ENCODE data around the gene RBMS1. TPM values are rescaled to one million over a fixed set of nuclear protein-coding genes. Genes with fewer than 3 reads are reported as not detected.
A peak's percentile ranks its signal among the peaks of the same experiment; 100 is the strongest.

Gene RBMS1
- total RNA-seq, 4 donors from 2014 or later: 86.0 to 110 (median 91.5) TPM

- WGBS, 2 donors (ENCODE audit: low coverage in 1 of 2): 30 to 36% methylated on average over 1 to 2 of the region's 4 CpGs
- Histone ChIP-seq H3K4me1 (peaks cover 2 to 27% (median 11%) of the 10 kb centered on the region in 3 donors), H3K27ac (peak overlapping the region; percentile 85 to 97 (median 93)), H3K9me3 (no peaks in the 10 kb centered on the region), H3K4me3 (peak overlapping the region; percentile 42 to 57), H3K27me3 (no peaks in the 10 kb centered on the region), H3K36me3 (peaks cover 0 to 29% of the 10 kb centered on the region in 2 donors)
- TF ChIP-seq POLR2A (IDR thresholded peaks at IDR 0.05): no peak
- TF ChIP-seq EP300 (IDR thresholded peaks at IDR 0.05): no peak
- TF ChIP-seq, protein P1, sequence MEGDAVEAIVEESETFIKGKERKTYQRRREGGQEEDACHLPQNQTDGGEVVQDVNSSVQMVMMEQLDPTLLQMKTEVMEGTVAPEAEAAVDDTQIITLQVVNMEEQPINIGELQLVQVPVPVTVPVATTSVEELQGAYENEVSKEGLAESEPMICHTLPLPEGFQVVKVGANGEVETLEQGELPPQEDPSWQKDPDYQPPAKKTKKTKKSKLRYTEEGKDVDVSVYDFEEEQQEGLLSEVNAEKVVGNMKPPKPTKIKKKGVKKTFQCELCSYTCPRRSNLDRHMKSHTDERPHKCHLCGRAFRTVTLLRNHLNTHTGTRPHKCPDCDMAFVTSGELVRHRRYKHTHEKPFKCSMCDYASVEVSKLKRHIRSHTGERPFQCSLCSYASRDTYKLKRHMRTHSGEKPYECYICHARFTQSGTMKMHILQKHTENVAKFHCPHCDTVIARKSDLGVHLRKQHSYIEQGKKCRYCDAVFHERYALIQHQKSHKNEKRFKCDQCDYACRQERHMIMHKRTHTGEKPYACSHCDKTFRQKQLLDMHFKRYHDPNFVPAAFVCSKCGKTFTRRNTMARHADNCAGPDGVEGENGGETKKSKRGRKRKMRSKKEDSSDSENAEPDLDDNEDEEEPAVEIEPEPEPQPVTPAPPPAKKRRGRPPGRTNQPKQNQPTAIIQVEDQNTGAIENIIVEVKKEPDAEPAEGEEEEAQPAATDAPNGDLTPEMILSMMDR (IDR thresholded peaks at IDR 0.05): no peak
- TF ChIP-seq POLR2AphosphoS5 (IDR thresholded peaks at IDR 0.05): no peak
- no peak for ATAC-seq
Measured at GRCh38 chr2:160269365-160269764, 224.2 kb downstream of the RBMS1 start.

DNA sequence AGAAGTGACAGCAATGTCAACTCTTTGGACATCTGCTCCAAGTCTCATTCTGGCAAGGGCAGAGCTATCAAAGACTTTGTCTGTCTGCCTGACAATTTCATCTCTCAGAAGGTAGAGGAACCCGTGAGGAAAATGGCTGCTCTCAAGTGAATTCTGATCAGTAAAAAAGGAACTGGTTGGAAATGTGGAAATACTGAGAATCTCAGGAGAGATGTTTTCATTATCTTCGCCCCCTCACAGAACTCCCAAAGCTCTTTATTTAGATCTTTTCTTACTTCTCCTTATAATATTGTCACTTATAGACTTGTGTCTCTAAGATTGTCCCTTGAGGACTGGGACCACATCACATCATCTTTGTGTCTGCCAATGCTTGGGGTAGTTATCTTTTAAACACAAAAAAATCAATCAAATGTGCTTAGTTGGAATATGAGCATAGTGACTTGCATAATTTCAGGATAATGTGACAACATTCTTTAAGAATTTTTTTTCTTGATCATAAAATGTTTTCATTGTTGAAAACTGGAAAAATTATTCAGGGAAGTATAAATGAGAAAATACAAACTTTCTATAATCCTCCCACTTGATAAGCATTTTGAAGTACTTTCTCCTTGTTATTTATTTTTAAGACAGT, 225.3 kb downstream of the RBMS1 start:
- no peaks in the 10 kb centered on the region for H3K27me3 ChIP-seq
- H3K4me3 ChIP-seq: no peak overlapping the region
- peak overlapping the region in 3 of 4 donors; percentile 93 to 97 (median 93) for H3K27ac ChIP-seq
- 55 to 62% methylated on average over 2 of the region's 2 CpGs for WGBS, 2 donors (ENCODE audit: low coverage in 1 of 2)
- H3K36me3 ChIP-seq: peaks cover 0 to 18% of the 10 kb centered on the region in 2 donors
- TF ChIP-seq POLR2AphosphoS5 (IDR thresholded peaks at IDR 0.05) (no peak), EP300 (IDR thresholded peaks at IDR 0.05) (no peak), POLR2A (IDR thresholded peaks at IDR 0.05) (no peak)
- TF ChIP-seq, protein P1 (IDR thresholded peaks at IDR 0.05): no peak
- ATAC-seq: no peak
- no peaks in the 10 kb centered on the region for H3K9me3 ChIP-seq
- H3K4me1 ChIP-seq: peaks cover 2 to 27% (median 11%) of the 10 kb centered on the region in 3 donors

DNA sequence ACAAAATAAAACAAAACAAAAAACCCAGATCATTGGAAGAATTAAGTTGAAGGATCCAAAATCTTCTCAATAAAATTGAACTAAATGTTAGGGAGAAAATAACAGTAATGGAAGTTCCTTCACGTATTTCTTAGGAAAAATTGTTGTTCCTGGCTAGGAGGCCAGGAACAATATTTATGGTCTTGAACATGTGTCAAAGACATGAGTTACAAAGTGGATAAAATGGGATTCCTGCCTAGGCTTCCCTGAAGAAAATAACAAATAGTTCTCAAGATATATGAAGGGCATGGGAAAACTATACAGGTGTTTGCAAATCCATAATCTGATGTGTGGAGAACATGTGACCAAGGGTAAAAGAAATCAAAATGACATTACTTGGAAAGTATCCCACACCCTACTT, 225.9 kb downstream of the RBMS1 start:
- no peak for ATAC-seq
- H3K36me3 ChIP-seq: peaks cover 0 to 13% of the 10 kb centered on the region in 2 donors
- no peak overlapping the region for H3K4me3 ChIP-seq
- no peaks in the 10 kb centered on the region for H3K27me3 ChIP-seq
- H3K9me3 ChIP-seq: no peaks in the 10 kb centered on the region
- H3K27ac ChIP-seq: peak overlapping the region in 1 of 4 donors; percentile 7
- no peak for TF ChIP-seq POLR2AphosphoS5 (IDR thresholded peaks at IDR 0.05)
- TF ChIP-seq, protein P1 (IDR thresholded peaks at IDR 0.05): no peak
- TF ChIP-seq EP300 (IDR thresholded peaks at IDR 0.05): no peak
- TF ChIP-seq POLR2A (IDR thresholded peaks at IDR 0.05): no peak
- 31 to 43% methylated on average over 1 of the region's 1 CpG for WGBS, 2 donors (ENCODE audit: low coverage in 1 of 2)
- peaks cover 2 to 27% (median 11%) of the 10 kb centered on the region in 3 donors for H3K4me1 ChIP-seq

- Histone ChIP-seq H3K4me1 (peaks cover 2 to 27% (median 11%) of the 10 kb centered on the region in 3 donors), H3K9me3 (no peaks in the 10 kb centered on the region), H3K36me3 (peaks cover 0 to 7% of the 10 kb centered on the region in 2 donors), H3K4me3 (no peak overlapping the region), H3K27me3 (no peaks in the 10 kb centered on the region), H3K27ac (no peak overlapping the region)
- WGBS, 2 donors (ENCODE audit: low coverage in 1 of 2): 87 to 100% methylated on average over 4 of the region's 4 CpGs
- ATAC-seq: no peak
- TF ChIP-seq POLR2A (IDR thresholded peaks at IDR 0.05) (no peak), POLR2AphosphoS5 (IDR thresholded peaks at IDR 0.05) (no peak), EP300 (IDR thresholded peaks at IDR 0.05) (no peak)
- TF ChIP-seq, protein P1 (IDR thresholded peaks at IDR 0.05): no peak
Measured at GRCh38 chr2:160267022-160267421, 226.6 kb downstream of the RBMS1 start.

- no peaks in the 10 kb centered on the region for H3K36me3 ChIP-seq
- ATAC-seq: no peak
- no peak overlapping the region for H3K4me3 ChIP-seq
- no peaks in the 10 kb centered on the region for H3K9me3 ChIP-seq
- no peak overlapping the region for H3K27ac ChIP-seq
- peaks cover 2 to 20% (median 9%) of the 10 kb centered on the region in 3 donors for H3K4me1 ChIP-seq
- TF ChIP-seq EP300 (IDR thresholded peaks at IDR 0.05) (no peak), POLR2A (IDR thresholded peaks at IDR 0.05) (no peak), POLR2AphosphoS5 (IDR thresholded peaks at IDR 0.05) (no peak)
- TF ChIP-seq, protein P1 (IDR thresholded peaks at IDR 0.05): no peak
- no peaks in the 10 kb centered on the region for H3K27me3 ChIP-seq
- 51 to 56% methylated on average over 7 of the region's 7 CpGs for WGBS, 2 donors (ENCODE audit: low coverage in 1 of 2)
Measured at GRCh38 chr2:160266037-160266551, 227.5 kb downstream of the RBMS1 start.

Measured in gastroesophageal sphincter (tissue), 4 donors.